OCI-LY1 (cell line): ENCODE measurements around the gene DNAJC16.

Experiments
- H2AFZ ChIP-seq: fragments of 200-600 bp; sonication (generic), shearing (Covaris generic); 2 replicates; pipeline ENCODE4 v1.6.0; 2014; ENCODE audit warnings: antibody characterized with exemption, mild to moderate bottlenecking, low read length
- H3F3A ChIP-seq: fragments of 200-600 bp; sonication (generic), shearing (Covaris generic); 2 replicates; pipeline ENCODE4 v1.6.0; 2014; ENCODE audit warnings: mild to moderate bottlenecking, antibody characterized with exemption, low read length, moderate library complexity; ENCODE audit not compliant: insufficient read depth
- H3K27ac ChIP-seq: fragments of 200-600 bp; sonication (generic); 2 replicates; pipeline ENCODE4 v1.5.1; 2014; ENCODE audit warnings: low read length, mixed run types, mild to moderate bottlenecking, low read depth; ENCODE audit not compliant: poor library complexity, severe bottlenecking
- H3K27me3 ChIP-seq: fragments of 200-600 bp; sonication (generic); 2 replicates; pipeline ENCODE4 v1.6.0; 2014; ENCODE audit warnings: antibody characterized with exemption, mild to moderate bottlenecking, low read length, moderate library complexity; ENCODE audit not compliant: insufficient read depth
- H3K36me3 ChIP-seq: fragments of 200-600 bp; sonication (generic); 2 replicates; pipeline ENCODE4 v1.6.1; 2014; ENCODE audit warnings: mild to moderate bottlenecking, antibody characterized with exemption, low read length, moderate library complexity, mixed read lengths; ENCODE audit not compliant: insufficient read depth
- H3K4me1 ChIP-seq: fragments of 200-600 bp; sonication (generic); 2 replicates; pipeline ENCODE4 v1.5.1; 2014; ENCODE audit warnings: mild to moderate bottlenecking, low read length, moderate library complexity; ENCODE audit not compliant: insufficient read depth, severe bottlenecking
- H3K4me2 ChIP-seq: fragments of 200-600 bp; sonication (generic), shearing (Covaris generic); 2 replicates; pipeline ENCODE4 v1.6.1; 2014; ENCODE audit warnings: low read length
- H3K4me3 ChIP-seq: fragments of 200-600 bp; sonication (generic); 2 replicates; pipeline ENCODE4 v1.5.1; 2014; ENCODE audit warnings: low read length, low read depth, mild to moderate bottlenecking, mixed read lengths; ENCODE audit not compliant: poor library complexity, severe bottlenecking
- H3K79me2 ChIP-seq: fragments of 200-600 bp; shearing (Covaris generic); 2 replicates; pipeline ENCODE4 v1.6.1; 2016; ENCODE audit warnings: mixed run types, low read length, mixed read lengths; ENCODE audit not compliant: insufficient read depth
- H3K9ac ChIP-seq: fragments of 200-600 bp; sonication (generic), shearing (Covaris generic); 2 replicates; pipeline ENCODE4 v1.6.1; 2014; ENCODE audit warnings: mild to moderate bottlenecking, low read length, mixed read lengths
- H3K9me2 ChIP-seq: fragments of 200-600 bp; sonication (generic), shearing (Covaris generic); 2 replicates; pipeline ENCODE4 v1.6.1; 2014; ENCODE audit warnings: low read depth, mild to moderate bottlenecking, low read length, mixed read lengths
- H3K9me3 ChIP-seq: fragments of 200-600 bp; shearing (Covaris generic); 2 replicates; pipeline ENCODE4 v1.6.1; 2014; ENCODE audit warnings: low read length, mixed read lengths
- H4K20me1 ChIP-seq: fragments of 200-600 bp; sonication (generic), shearing (Covaris generic); 2 replicates; pipeline ENCODE4 v1.6.0; 2016; ENCODE audit warnings: mild to moderate bottlenecking, low read length; ENCODE audit not compliant: insufficient read depth
- CTCF ChIP-seq: fragments of 200-600 bp; sonication (generic), shearing (Covaris generic); IDR thresholded peaks from 2 replicates; pipeline ENCODE4 v1.5.1; 2017; ENCODE audit warnings: mild to moderate bottlenecking, antibody characterized with exemption, low read length, moderate library complexity, mixed read lengths
- EZH2 ChIP-seq: fragments of 200-600 bp; sonication (generic), shearing (Covaris generic); IDR thresholded peaks from 2 replicates; pipeline ENCODE4 v1.8.0; 2017; ENCODE audit warnings: borderline replicate concordance, mixed run types, mild to moderate bottlenecking, antibody characterized with exemption, low read length, moderate library complexity, mixed read lengths

Gene DNAJC16

GRCh38 chr1:15531003-15531402 is 4.4 kb downstream of the DNAJC16 start:
- H3K9ac ChIP-seq = no peak overlapping the region
- TF ChIP-seq CTCF = no peak
- TF ChIP-seq EZH2 = no peak
- no peaks in the 10 kb centered on the region for H3K9me2 ChIP-seq
- no peak overlapping the region for H2AFZ ChIP-seq
- no peak overlapping the region for H3K27ac ChIP-seq
- H3K27me3 ChIP-seq = no peaks in the 10 kb centered on the region
- peaks cover 5% of the 10 kb centered on the region for H3K36me3 ChIP-seq
- no peaks in the 10 kb centered on the region for H3F3A ChIP-seq
- peaks cover 5% of the 10 kb centered on the region; the same call in 1 of the 2 replicates for H3K79me2 ChIP-seq
- H3K9me3 ChIP-seq = no peaks in the 10 kb centered on the region
- H3K4me2 ChIP-seq = no peak overlapping the region
- peaks cover 15% of the 10 kb centered on the region for H3K4me1 ChIP-seq
- H4K20me1 ChIP-seq = no peaks in the 10 kb centered on the region
- no peak overlapping the region for H3K4me3 ChIP-seq

GRCh38 chr1:15531682-15532081 is 5.0 kb downstream of the DNAJC16 start:
- TF ChIP-seq EZH2 (no peak), CTCF (no peak)
- H3K27me3 ChIP-seq = no peaks in the 10 kb centered on the region
- no peak overlapping the region for H3K4me3 ChIP-seq
- H4K20me1 ChIP-seq = no peaks in the 10 kb centered on the region
- no peak overlapping the region for H3K27ac ChIP-seq
- H3K9ac ChIP-seq = no peak overlapping the region
- H3K9me2 ChIP-seq = no peaks in the 10 kb centered on the region
- H3K9me3 ChIP-seq = no peaks in the 10 kb centered on the region
- H2AFZ ChIP-seq = no peak overlapping the region
- H3K4me2 ChIP-seq = no peak overlapping the region
- H3K79me2 ChIP-seq = peaks cover 5% of the 10 kb centered on the region; the same call in 1 of the 2 replicates
- H3K4me1 ChIP-seq = peaks cover 12% of the 10 kb centered on the region
- H3F3A ChIP-seq = no peaks in the 10 kb centered on the region
- H3K36me3 ChIP-seq = peaks cover 11% of the 10 kb centered on the region

DNA sequence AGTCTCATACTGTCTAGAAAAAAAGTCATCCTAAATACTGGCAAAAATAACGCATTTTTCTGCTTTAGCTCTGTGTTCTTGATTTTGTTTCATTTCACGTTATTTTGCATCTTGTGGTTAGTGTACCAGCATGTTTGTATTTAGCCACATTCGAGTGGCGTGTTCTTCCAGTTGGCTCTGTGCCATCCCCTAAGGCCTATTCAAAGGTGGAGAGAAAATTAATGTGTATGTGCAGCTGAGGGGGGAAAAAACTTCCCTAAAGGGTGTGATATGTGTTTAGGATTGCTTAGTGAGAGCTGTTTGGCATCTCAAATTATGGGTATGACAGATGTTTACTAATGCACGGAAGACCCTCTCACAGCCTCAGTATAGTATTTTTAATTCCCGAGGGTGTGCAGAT is 12.1 kb downstream of the DNAJC16 start:
- no peaks in the 10 kb centered on the region for H3K9me2 ChIP-seq
- no peak overlapping the region for H3K9ac ChIP-seq
- no peaks in the 10 kb centered on the region for H3F3A ChIP-seq
- no peaks in the 10 kb centered on the region for H4K20me1 ChIP-seq
- H3K4me1 ChIP-seq = peaks cover 4% of the 10 kb centered on the region
- H3K4me3 ChIP-seq = no peak overlapping the region
- H3K36me3 ChIP-seq = peaks cover 50% of the 10 kb centered on the region
- H3K27me3 ChIP-seq = no peaks in the 10 kb centered on the region
- TF ChIP-seq CTCF (no peak), EZH2 (no peak)
- H3K79me2 ChIP-seq = no peaks in the 10 kb centered on the region
- no peak overlapping the region for H3K4me2 ChIP-seq
- no peak overlapping the region for H3K27ac ChIP-seq
- H3K9me3 ChIP-seq = no peaks in the 10 kb centered on the region
- no peak overlapping the region for H2AFZ ChIP-seq
